Skeletal muscle cell (primary cell): Measurements from ENCODE around the gene HLA-DOA.
A peak's percentile ranks its signal among the peaks of the same experiment; 100 is the strongest.

Experiments used
- DNase-seq: peaks from one replicate; pipeline ENCODE4 v3.0.0-alpha.2; 2010; ENCODE audit warnings: low read depth
- H3K4me3 ChIP-seq: 2 replicates; pipeline ENCODE4 v1.5.1; 2011; ENCODE audit warnings: low read depth, mild to moderate bottlenecking, control low read depth, low read length, moderate library complexity

The HLA-DOA gene

DNA sequence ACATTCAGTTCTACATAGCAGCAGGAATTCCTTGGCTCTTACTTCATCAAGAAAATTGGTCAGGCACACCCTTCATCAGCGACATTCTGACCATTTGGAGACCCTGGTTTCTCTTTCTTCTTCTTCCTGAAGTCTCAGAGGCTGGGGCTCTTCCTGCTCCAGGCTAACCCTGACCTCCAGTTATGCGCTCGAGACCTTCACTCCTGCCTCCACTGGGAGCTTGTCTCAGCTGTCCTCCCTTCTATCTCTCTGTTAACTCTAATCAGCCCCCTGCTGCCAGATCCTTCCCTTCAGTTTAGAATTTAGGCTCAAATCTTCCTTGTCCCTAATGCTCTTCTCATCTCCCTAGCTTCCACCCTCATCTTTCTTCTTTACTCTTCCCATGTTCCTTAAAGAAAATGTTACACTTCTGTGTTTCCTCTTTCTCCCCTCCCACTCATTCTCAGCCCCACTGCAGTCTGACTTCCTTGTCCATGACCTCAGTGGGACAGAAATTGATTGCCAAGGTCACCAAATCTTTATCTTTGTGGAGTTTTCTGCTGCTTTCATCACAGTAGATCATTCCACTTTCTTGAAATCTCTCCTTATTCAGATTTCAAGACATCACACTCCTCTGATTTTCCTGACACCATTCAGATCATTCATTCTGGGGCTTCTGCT is 8.4 kb upstream of the HLA-DOA start:
- H3K4me3 ChIP-seq, result no peak overlapping the region
- DNase-seq, result no peak

DNA sequence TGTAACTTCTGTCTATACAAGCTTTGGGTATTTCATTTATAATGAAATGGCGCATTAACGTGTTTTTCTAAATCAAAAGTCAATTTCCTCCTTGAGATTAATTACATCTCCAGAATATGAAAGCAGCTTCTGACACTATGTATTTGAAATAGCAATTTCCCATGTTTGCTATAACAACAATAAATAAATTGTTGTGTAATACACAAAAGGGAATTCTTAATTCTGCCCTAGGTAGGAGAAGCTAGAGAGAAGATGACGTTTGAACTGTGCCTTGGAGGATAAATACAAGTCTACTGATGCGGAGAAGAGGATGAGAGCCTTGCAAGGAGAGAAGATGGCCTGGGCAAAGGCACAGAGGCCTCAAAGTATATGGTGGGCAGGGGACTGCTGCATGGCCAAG is 7.6 kb upstream of the HLA-DOA start:
- DNase-seq, result no peak
- H3K4me3 ChIP-seq, result no peak overlapping the region

DNA sequence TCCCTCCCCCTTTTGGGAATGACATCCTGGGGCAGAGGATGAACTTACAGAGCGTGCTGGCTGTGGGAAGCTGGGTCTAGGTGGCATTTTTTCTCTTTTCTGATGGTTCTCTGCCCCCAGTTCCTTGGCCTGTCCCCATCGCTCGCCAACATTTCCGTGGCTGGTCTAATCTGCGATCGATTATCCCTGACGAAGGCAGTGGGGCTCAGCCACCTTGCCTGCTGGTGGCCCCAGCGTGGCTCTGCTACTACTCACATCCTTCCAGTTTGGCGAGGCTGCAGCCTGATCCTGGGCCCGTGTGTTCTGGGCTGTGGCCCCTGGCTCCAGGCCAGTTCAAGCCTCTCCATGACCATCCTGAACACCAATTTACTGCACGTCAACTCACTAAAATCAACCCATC is 6.4 kb upstream of the HLA-DOA start:
- H3K4me3 ChIP-seq, result no peak overlapping the region
- no peak for DNase-seq

GRCh38 chr6:33014841-33015634 is 5.6 kb upstream of the HLA-DOA start:
- no peak overlapping the region for H3K4me3 ChIP-seq
- DNase-seq, result peak; percentile 54

DNA sequence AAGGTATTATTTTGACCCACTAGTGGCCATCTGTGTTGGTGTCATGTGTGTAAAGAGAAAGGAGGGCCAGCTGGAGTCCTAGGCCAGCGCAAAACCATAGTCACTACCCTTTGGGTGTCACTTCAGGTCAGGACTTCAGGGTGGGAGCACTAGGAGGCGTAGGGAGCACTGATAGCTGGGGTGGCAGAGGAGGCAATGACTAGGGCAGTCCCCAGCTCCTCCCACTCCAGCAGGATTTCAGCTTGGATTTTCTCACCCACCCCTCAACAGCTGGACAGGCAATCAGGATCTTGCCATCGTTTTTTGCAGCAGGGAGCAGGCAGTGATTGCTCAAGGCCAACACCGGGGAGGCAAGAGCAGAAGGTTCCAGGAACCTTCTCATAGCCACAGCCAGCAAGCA is 4.2 kb upstream of the HLA-DOA start:
- no peak overlapping the region for H3K4me3 ChIP-seq
- DNase-seq, result no peak

GRCh38 chr6:33010356-33010755 is 965 bp upstream of the HLA-DOA start:
- no peak overlapping the region for H3K4me3 ChIP-seq
- DNase-seq, result no peak

DNA sequence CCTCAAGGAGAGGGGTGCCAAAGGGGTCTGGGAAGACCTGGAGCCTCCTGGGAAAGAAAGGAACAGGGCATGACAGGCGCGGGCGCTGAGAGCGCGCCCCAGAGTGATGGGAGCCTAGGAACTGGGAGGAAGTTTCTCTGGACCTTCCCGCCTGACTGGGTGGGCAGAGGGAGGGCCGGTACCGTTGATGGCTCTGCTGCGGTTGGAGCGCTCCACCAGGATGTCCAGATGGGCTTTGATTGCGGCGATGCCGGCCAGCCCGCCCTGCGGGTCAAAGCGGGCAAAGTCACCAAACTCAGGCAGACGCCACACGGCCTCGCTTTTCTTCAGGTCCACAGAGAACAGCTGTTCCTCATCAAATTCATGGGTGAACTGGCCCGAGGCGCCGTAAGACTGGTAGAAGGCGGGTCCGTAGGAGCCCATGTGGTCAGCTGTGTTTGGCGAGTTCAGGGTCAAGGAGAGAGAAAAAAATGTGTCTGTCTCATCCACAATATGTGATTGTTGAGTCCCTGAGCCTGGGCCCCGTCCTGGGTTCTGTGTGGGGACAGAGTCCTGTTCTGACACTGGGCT is 1.5 kb downstream of the HLA-DOA start:
- no peak overlapping the region for H3K4me3 ChIP-seq
- no peak for DNase-seq

DNA sequence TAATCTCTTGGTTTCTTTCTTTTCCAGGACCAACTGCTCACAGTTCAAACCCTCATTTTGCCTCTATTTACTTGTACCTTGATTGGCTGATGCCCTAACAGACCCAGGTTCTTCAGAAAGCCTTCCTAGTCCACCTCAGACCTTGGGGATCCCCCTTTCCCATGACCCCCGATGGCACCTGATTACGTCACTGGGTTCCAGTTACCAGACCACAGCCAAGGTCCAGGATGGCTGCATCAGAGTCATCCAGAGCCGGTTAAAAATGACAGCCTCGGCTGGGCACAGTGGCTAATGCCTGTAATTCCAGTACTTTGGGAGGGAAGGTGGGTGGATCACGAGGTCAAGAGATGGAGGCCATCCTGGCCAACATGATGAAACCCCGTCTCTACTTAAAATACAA is 4.5 kb downstream of the HLA-DOA start:
- DNase-seq, result no peak
- H3K4me3 ChIP-seq, result no peak overlapping the region

- no peak for DNase-seq
- H3K4me3 ChIP-seq, result no peak overlapping the region
Observed at GRCh38 chr6:33001685-33002084, 7.7 kb downstream of the HLA-DOA start.

DNA sequence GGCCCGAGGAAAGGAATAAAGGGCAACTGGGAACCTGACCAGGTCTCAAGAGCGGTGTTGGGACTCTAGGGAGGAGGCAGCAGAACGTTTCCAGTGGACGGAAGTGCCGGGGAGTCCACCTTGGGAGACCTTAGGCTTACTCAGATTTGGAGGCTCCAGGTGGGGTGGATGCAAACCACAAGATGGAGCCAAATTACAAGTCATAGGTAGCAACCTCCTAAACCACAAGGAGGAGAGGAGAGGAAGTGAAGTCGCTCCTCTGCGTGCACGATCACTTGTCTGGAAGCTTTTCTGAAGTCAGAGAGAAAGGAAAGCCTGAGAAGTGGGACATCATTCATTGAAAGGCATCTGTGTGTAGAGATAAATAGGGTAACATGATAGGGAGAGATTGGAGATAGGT is 9.3 kb downstream of the HLA-DOA start:
- DNase-seq, result no peak
- H3K4me3 ChIP-seq, result no peak overlapping the region

GRCh38 chr6:32995448-32995847 is 13.9 kb downstream of the HLA-DOA start:
- no peak for DNase-seq
- no peak overlapping the region for H3K4me3 ChIP-seq

DNA sequence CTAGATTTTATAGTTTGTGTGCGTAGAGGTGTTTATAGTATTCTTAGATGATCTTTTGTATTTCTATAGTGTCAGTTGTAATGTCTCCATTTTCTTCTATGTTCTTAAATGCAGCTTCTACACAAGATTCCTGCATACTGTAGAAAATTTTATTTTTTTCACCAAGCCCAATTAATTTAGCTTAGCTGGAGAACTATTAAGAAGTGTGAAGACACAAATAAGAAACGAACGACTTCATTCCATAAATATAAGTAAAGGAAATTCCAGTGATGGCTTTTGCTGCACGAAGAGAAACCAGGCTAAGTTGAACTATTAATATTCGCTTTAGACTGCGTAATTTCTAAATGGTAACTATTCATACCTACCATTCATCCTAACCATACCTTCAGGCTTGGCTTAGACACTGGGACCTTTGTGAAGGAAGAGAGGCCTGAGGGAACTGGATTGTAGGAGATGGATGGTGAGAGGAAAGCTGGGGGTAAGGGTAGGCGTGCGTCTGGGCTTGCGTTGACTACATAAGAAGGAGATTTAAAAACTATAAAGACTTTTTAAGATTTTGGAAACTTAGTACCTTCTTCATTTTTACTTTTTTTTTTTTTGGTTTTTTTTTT is 15.9 kb downstream of the HLA-DOA start:
- DNase-seq, result no peak
- H3K4me3 ChIP-seq, result no peak overlapping the region

GRCh38 chr6:32991972-32992371 is 17.4 kb downstream of the HLA-DOA start:
- no peak overlapping the region for H3K4me3 ChIP-seq
- no peak for DNase-seq

DNA sequence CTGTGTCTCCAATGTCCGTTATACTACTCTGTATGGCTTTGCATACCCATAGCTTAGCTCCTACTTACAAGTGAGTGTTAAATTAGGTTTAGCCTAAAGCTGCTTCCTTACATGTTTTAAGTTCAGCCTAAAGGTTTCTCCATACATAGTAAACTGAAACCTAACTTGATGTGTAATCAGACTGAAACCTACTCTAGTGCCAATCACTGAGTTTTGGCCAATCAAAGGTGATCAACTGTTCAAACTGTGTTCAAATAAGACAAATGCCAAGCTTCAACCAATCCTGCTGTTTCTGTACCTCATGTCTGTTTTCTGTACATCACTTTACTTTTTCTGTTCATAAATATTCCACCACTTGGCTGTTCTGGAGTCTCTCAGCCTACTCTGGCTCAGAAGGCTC is 20.0 kb downstream of the HLA-DOA start:
- no peak overlapping the region for H3K4me3 ChIP-seq
- no peak for DNase-seq

GRCh38 chr6:32984622-32985389 is 24.6 kb downstream of the HLA-DOA start:
- DNase-seq, result peak; percentile 34
- no peak overlapping the region for H3K4me3 ChIP-seq

- no peak overlapping the region for H3K4me3 ChIP-seq
- no peak for DNase-seq
Observed at GRCh38 chr6:32983964-32984621, 25.3 kb downstream of the HLA-DOA start.

DNA sequence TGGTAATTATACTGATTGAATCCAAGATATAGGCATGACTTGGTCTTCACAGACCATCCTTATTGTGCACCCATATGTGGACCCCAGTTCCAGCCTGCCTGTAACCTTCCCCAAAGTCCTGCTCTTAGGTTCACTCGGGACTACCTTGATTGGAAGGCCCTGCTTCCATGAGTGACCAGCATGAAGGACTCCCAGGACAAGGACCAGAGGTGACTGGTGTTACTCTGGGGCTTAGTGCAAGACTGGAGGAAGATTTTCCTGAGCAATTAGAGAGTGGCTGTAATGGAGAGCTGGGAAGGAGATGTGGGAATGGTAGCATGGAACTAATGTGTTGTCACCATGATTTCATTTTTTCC is 25.9 kb downstream of the HLA-DOA start:
- DNase-seq, result no peak
- H3K4me3 ChIP-seq, result no peak overlapping the region

- no peak for DNase-seq
Observed at GRCh38 chr6:32982702-32983492, 26.5 kb downstream of the HLA-DOA start.

More at GRCh38 chr6:32982702-32983492, 26.5 kb downstream of the HLA-DOA start:
- no peak overlapping the region for H3K4me3 ChIP-seq
